Measurements from ENCODE around the gene NPY2R.

- TF ChIP-seq CTCF (IDR thresholded peaks at IDR 0.05; ENCODE audit: low read depth, low read length, missing input control) = no peak
- TF ChIP-seq JUND (IDR thresholded peaks at IDR 0.05) = no peak
- TF ChIP-seq, protein P1, sequence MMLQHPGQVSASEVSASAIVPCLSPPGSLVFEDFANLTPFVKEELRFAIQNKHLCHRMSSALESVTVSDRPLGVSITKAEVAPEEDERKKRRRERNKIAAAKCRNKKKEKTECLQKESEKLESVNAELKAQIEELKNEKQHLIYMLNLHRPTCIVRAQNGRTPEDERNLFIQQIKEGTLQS (IDR thresholded peaks at IDR 0.05) = no peak
These were observed 20.4 kb upstream of the NPY2R start for GRCh38 chr4:155187989-155188388.

Measured in liver (tissue), 3 donors.